AG04449 (cell line): ENCODE results near the gene NGB.
"Not testable (repeated sequence)": the region's sequence is repeated elsewhere in the genome, so short reads cannot be mapped to it uniquely, and the experiment has no call there.

Experiments
- CTCF ChIA-PET: fragments of 350-600 bp; formaldehyde crosslinking; extraction: SDS; loops from one replicate; lab custom pipeline; 2021; ENCODE audit warnings: antibody characterized with exemption; lab: Yijun Ruan, JAX
- POLR2A ChIA-PET: fragments of 400-600, 350-600 bp; formaldehyde crosslinking; extraction: SDS; loops from one replicate; lab custom pipeline; 2020; ENCODE audit warnings: antibody characterized with exemption, inconsistent platforms; lab: Yijun Ruan, JAX
- DNase-seq: peaks from one replicate; pipeline ENCODE4 v3.0.0-alpha.2; 2010; ENCODE audit warnings: low read depth, low spot score
- H3K4me3 ChIP-seq: 2 replicates; pipeline ENCODE4 v1.5.1; 2011; ENCODE audit warnings: low read depth, mild to moderate bottlenecking, control low read depth, low read length
- CTCF ChIP-seq: IDR thresholded peaks from one replicate; pipeline ENCODE4 v1.5.1; 2011; ENCODE audit warnings: mild to moderate bottlenecking, moderate library complexity, low read length, control low read depth, inconsistent platforms; ENCODE audit not compliant: insufficient read depth; ENCODE audit errors: missing control alignments

Gene NGB

DNA sequence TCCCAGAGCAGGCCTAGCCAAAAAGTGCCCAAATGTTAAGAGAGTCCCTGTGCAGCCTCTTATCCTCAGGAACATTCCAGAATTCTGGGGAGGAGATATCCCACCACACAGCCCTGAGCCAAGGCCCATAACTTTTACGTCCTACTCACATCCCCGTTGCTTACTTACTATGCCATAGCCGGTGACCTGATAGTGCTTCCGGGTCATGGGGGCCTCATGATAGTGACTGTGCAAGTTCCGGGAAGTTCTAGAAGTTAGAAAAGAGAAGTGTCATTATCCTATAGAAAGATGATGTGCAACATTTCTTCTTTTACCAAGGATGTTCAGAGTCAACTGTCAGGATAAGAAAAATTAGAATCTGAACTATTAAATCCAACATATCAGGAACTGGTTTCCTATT, 15.6 kb upstream of the NGB start:
- ChIA-PET CTCF (interaction anchor here (1.1 to 8.8 kb wide), 2 partner anchors 14 to 22 kb away, joined by 3 to 62 read pairs; no protein-coding TSS in a partner anchor), POLR2A (no interaction called here)
- DNase-seq = no peak
- no peak for TF ChIP-seq CTCF
- no peak overlapping the region for H3K4me3 ChIP-seq

DNA sequence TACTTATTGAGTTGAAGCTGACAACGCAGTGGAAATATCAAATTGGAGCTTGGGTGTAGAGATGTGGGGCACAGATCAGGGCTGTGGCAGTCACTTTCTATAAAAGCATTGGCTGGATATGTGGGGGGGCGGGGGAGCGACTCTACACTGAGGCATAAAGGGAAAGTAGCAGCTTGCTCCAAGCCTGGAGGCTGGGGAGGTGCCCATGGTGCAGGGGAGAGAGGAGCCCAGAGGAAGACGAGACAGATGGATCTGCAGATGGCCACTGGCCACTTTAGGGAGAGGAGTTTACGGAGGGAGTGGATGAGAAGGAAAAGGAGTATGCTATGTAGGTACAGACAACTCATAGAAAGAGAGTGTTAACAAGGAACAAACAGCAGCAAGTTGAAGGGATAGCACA, 13.5 kb upstream of the NGB start:
- POLR2A ChIA-PET = no interaction called here

DNA sequence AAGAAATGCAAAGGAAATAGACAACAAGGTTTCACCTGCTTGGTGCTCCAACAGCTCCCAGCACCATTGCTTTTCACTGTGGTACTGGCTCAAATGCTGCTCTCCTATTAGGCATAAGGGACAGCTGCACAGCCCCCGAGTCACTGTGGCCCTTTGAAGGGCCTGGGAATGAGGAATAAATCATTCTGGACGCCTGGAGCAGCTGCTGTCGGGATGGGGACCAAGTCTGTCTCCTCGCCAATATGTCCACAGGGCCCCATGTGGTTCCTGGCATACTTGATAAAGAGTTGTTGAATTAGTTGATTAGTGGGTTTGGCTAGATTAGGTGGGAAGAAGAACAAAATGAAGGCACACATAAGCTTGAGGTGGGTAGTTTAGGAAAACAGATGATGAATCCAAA, 13.1 kb upstream of the NGB start:
- DNase-seq = no peak
- no peak for TF ChIP-seq CTCF
- CTCF ChIA-PET = interaction anchor here (0.9 to 8.8 kb wide), 3 partner anchors 10 to 31 kb away, joined by 3 to 62 read pairs (median 4); no protein-coding TSS in a partner anchor
- POLR2A ChIA-PET = no interaction called here
- no peak overlapping the region for H3K4me3 ChIP-seq

More for the DNA sequence above, 13.5 kb upstream of the NGB start:
- DNase-seq = no peak
- H3K4me3 ChIP-seq = no peak overlapping the region
- CTCF ChIA-PET = interaction anchor here (0.9 to 8.8 kb wide), 2 partner anchors 9 to 16 kb away, joined by 3 to 62 read pairs; no protein-coding TSS in a partner anchor
- TF ChIP-seq CTCF = no peak

DNA sequence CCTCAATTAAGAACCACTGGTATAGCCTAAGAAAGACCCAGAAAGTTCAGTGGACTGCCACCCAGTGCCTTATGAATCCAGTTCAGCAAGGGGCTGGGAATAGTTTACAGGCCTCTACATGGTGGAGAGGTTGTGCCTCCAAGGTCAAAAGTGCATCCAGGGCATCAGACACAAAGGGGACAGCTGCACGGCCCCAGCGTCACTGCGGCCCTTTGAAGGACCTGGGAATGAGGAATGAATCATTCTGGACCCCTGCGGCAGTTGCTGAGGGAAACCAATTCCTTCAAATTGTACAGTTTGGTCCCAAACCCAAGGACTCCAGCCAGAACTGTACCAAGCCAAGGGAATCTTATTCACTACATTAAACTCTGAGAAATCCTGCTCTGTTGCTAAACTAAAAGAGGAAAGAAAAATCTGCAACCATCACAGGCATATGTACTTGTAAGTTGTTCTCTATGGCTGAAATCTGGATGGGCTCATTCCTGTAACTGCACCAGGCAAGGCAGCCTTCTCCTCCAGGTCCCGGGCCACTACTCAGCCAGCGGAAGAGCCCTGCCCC, 10.9 kb upstream of the NGB start:
- ChIA-PET CTCF (interaction anchor here (1.4 to 8.8 kb wide), 2 partner anchors 19 to 35 kb away, joined by 4 to 62 read pairs; no protein-coding TSS in a partner anchor), POLR2A (no interaction called here)
- TF ChIP-seq CTCF = no peak
- DNase-seq = no peak
- H3K4me3 ChIP-seq = no peak overlapping the region

DNA sequence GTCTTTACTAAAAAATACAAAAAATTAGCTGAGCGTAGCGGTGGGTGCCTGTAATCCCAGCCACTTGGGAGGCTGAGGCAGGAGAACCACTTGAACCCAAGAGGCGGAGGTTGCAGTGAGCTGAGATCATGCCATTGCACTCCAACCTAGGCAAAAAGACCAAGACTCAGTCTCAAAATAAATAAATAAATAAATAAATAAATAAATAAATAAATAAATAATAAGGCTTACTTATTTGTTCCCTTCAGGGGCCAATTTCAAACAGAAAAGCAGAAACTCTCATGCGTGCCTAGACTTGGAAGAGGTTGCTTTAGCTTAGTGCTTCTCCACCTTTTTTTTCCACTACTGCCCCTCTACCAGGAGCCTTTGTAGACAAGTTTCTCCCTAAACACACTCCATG, 9.9 kb upstream of the NGB start:
- CTCF ChIA-PET = interaction anchor here (1.4 to 8.8 kb wide), 2 partner anchors 20 to 36 kb away, joined by 4 to 62 read pairs; no protein-coding TSS in a partner anchor
- DNase-seq, H3K4me3 ChIP-seq, POLR2A ChIA-PET: not testable (repeated sequence)

- H3K4me3 ChIP-seq = no peak overlapping the region
- no peak for TF ChIP-seq CTCF
- ChIA-PET CTCF (interaction anchor here (8.8 kb wide), 1 partner anchor 21 kb away, joined by 62 read pairs; no protein-coding TSS in a partner anchor), POLR2A (no interaction called here)
- DNase-seq = no peak
These were observed 8.7 kb upstream of the NGB start for GRCh38 chr14:77279719-77280118.
